Measurements from ENCODE around the gene SEL1L.

- TF ChIP-seq CTCF (IDR thresholded peaks at IDR 0.05) (peak; percentile 77), EZH2 (IDR thresholded peaks at IDR 0.05) (no peak), EZH2phosphoT487 (IDR thresholded peaks at IDR 0.05) (no peak)
Measured at GRCh38 chr14:81565441-81566290, 32.0 kb upstream of the SEL1L start.

Measured in neural progenitor cell (in vitro differentiated cells).